ENCODE data around the gene MAP3K15.

DNA sequence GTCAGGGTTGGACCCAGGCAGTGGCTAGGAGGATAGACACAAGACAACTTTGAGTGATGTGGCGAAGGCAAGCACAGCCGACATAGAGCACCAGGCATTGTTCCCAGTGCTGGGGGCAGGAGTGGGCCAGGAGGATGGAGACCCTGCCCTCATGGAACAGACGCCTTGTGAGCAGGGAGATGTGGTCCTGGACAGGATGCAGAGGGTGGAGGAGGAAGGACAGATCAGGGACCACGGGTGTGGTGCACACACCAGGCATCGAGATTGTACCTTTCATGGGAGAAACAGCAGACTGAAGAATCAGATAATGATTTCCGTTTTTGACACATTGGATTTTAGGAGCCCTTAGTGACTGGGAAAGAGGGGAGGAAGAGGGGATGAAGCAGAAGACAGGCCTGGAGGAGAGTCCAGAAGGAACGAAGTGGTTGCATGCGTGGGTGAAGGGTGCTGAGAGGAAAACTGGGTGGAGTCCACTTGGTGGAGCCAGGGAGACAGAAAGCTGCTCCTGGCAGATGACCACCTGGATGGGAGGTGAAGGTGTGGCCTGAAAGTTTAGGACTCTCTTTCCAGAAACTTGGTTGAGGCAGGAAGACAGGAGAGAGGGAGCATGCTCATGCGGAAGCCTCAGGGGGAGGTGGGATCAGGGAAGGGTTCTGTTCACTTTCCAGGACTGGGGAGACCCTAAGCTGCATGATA, 27.9 kb upstream of the MAP3K15 start:
- TF ChIP-seq, protein P1, sequence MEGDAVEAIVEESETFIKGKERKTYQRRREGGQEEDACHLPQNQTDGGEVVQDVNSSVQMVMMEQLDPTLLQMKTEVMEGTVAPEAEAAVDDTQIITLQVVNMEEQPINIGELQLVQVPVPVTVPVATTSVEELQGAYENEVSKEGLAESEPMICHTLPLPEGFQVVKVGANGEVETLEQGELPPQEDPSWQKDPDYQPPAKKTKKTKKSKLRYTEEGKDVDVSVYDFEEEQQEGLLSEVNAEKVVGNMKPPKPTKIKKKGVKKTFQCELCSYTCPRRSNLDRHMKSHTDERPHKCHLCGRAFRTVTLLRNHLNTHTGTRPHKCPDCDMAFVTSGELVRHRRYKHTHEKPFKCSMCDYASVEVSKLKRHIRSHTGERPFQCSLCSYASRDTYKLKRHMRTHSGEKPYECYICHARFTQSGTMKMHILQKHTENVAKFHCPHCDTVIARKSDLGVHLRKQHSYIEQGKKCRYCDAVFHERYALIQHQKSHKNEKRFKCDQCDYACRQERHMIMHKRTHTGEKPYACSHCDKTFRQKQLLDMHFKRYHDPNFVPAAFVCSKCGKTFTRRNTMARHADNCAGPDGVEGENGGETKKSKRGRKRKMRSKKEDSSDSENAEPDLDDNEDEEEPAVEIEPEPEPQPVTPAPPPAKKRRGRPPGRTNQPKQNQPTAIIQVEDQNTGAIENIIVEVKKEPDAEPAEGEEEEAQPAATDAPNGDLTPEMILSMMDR (optimal IDR thresholded peaks at IDR 0.05 in 1 of 3, IDR thresholded peaks at IDR 0.05 in 1 of 3, conservative IDR thresholded peaks at IDR 0.05 in 1 of 3; ENCODE audit: extremely low read depth in 1 of 3, insufficient read depth in 2 of 3, low read length in 3 of 3) = no peak
- no peak for TF ChIP-seq EZH2 (IDR thresholded peaks at IDR 0.05; ENCODE audit: low read length)

Measured in keratinocyte (primary cell).